A172 (cell line): ENCODE measurements around the gene BORCS6. TPM values are rescaled to one million over a fixed set of nuclear protein-coding genes. Genes with fewer than 3 reads are reported as not detected.
"Not testable (repeated sequence)": the region's sequence is repeated elsewhere in the genome, so short reads cannot be mapped to it uniquely, and the experiment has no call there.

Source experiments
- DNase-seq: peaks from one replicate; pipeline ENCODE4 v3.0.0-alpha.2; 2015; ENCODE audit warnings: low spot score
- total RNA-seq: library from RNA; depleted of rRNA; stranded (reverse); fragments of >200 nt; shearing (Covaris generic); gene quantifications from 2 replicates; pipeline ENCODE4 v1.2.3, GENCODE V29; 2014; rRNA removed

The BORCS6 gene
- 8.8 and 10.9 TPM in 2 replicates for total RNA-seq

GRCh38 chr17:8189711-8190477 lies at the start of gene BORCS6:
Gene BORCS6, minus strand, starts transcription at chr17:8190180. Its CDS starts 40 bp downstream, at chr17:8190140.
- peak; percentile 99 for DNase-seq

GRCh38 chr17:8237886-8238285 lies 47.9 kb upstream of the BORCS6 start:
- DNase-seq, result no peak

- DNase-seq, result no peak
Observed at GRCh38 chr17:8237175-8237574, 47.2 kb upstream of the BORCS6 start.

- no peak for DNase-seq
Observed at GRCh38 chr17:8235676-8236075, 45.7 kb upstream of the BORCS6 start.

GRCh38 chr17:8234361-8235270 lies 44.6 kb upstream of the BORCS6 start:
- DNase-seq, result no peak

- DNase-seq, result no peak
Observed at GRCh38 chr17:8231701-8232100, 41.7 kb upstream of the BORCS6 start.

GRCh38 chr17:8227238-8227581 lies 37.2 kb upstream of the BORCS6 start:
- no peak for DNase-seq

- peak; percentile 94 for DNase-seq
Observed at GRCh38 chr17:8226536-8227237, 36.7 kb upstream of the BORCS6 start.

- DNase-seq, result peak; percentile 96
Observed at GRCh38 chr17:8225813-8226535, 36.0 kb upstream of the BORCS6 start.

- DNase-seq, result no peak
Observed at GRCh38 chr17:8224891-8225812, 35.2 kb upstream of the BORCS6 start.

- DNase-seq, result no peak
Observed at GRCh38 chr17:8223356-8224126, 33.6 kb upstream of the BORCS6 start.

GRCh38 chr17:8222630-8223355 lies 32.8 kb upstream of the BORCS6 start:
- peak; percentile 96 for DNase-seq

- no peak for DNase-seq
Observed at GRCh38 chr17:8222380-8222629, 32.3 kb upstream of the BORCS6 start.

GRCh38 chr17:8221663-8222379 lies 31.8 kb upstream of the BORCS6 start:
- peak; percentile 93 for DNase-seq

- peak; percentile 91 for DNase-seq
Observed at GRCh38 chr17:8220783-8221662, 31.0 kb upstream of the BORCS6 start.

GRCh38 chr17:8214000-8214399 lies 24.0 kb upstream of the BORCS6 start:
- not testable (repeated sequence) for DNase-seq
